Measurements from ENCODE around the gene RAD50.

The RAD50 gene

GRCh38 chr5:132663771-132664695 lies 107.3 kb downstream of the RAD50 start:
- H3K36me3 ChIP-seq (ENCODE audit: control insufficient read depth in 1 of 2, insufficient read depth in 2 of 2, low read length in 2 of 2) = no peaks in the 10 kb centered on the region
- no peak overlapping the region for H3K18ac ChIP-seq (ENCODE audit: low read length)
- H3K79me2 ChIP-seq (ENCODE audit: control insufficient read depth, insufficient read depth, low read length, poor library complexity) = no peaks in the 10 kb centered on the region
- H3K27me3 ChIP-seq (ENCODE audit: insufficient read depth, low read length) = no peaks in the 10 kb centered on the region
- H3K9me3 ChIP-seq (ENCODE audit: insufficient read depth, low read depth, low read length) = peaks cover 2% of the 10 kb centered on the region
- H2AK5ac ChIP-seq (ENCODE audit: low read length) = no peak overlapping the region
- no peaks in the 10 kb centered on the region for H3K4me1 ChIP-seq (ENCODE audit: control insufficient read depth in 1 of 2, insufficient read depth in 2 of 2, low read length in 2 of 2)
- H4K8ac ChIP-seq (ENCODE audit: low read depth, low read length) = no peak overlapping the region
- H3K27ac ChIP-seq (ENCODE audit: low read depth, low read length) = no peak overlapping the region
- H3K23ac ChIP-seq (ENCODE audit: low read length) = no peak overlapping the region
- DNase-seq = no peak
- no peak overlapping the region for H3K9ac ChIP-seq (ENCODE audit: low read length)
- no peak overlapping the region for H4K91ac ChIP-seq (ENCODE audit: low read depth, low read length)
- H3K4me2 ChIP-seq (ENCODE audit: low read length) = no peak overlapping the region
- H2AFZ ChIP-seq (ENCODE audit: insufficient read depth, low read length, poor library complexity) = no peak overlapping the region
- H4K12ac ChIP-seq (ENCODE audit: low read depth, low read length) = no peak overlapping the region
- no CpG with 5 or more reads among the region's 13 CpGs for WGBS (ENCODE audit: extremely low coverage, insufficient coverage, insufficient read length)
- no peak overlapping the region for H2BK12ac ChIP-seq (ENCODE audit: low read length)
- no peak overlapping the region for H2BK120ac ChIP-seq (ENCODE audit: insufficient read depth, low read length, poor library complexity)
- no peak overlapping the region for H3K4me3 ChIP-seq (ENCODE audit: low read depth, low read length)
- no peak overlapping the region for H2BK5ac ChIP-seq (ENCODE audit: low read depth, low read length, poor library complexity)
- H3K79me1 ChIP-seq (ENCODE audit: low read length) = no peaks in the 10 kb centered on the region
- H3K4ac ChIP-seq (ENCODE audit: low read depth, low read length) = no peak overlapping the region
- H3K14ac ChIP-seq (ENCODE audit: low read length) = no peak overlapping the region

GRCh38 chr5:132664696-132665209 lies 108.0 kb downstream of the RAD50 start:
- no peak overlapping the region for H3K18ac ChIP-seq (ENCODE audit: low read length)
- H2AFZ ChIP-seq (ENCODE audit: insufficient read depth, low read length, poor library complexity) = no peak overlapping the region

GRCh38 chr5:132665574-132666080 lies 108.8 kb downstream of the RAD50 start:
- Histone ChIP-seq H3K36me3 (ENCODE audit: control insufficient read depth in 1 of 2, insufficient read depth in 2 of 2, low read length in 2 of 2) (no peaks in the 10 kb centered on the region), H3K4me2 (ENCODE audit: low read length) (no peak overlapping the region), H2BK12ac (ENCODE audit: low read length) (no peak overlapping the region), H4K12ac (ENCODE audit: low read depth, low read length) (no peak overlapping the region), H4K8ac (ENCODE audit: low read depth, low read length) (no peak overlapping the region), H3K27ac (ENCODE audit: low read depth, low read length) (no peak overlapping the region), H2AFZ (ENCODE audit: insufficient read depth, low read length, poor library complexity) (no peak overlapping the region), H3K27me3 (ENCODE audit: insufficient read depth, low read length) (no peaks in the 10 kb centered on the region), H3K23ac (ENCODE audit: low read length) (no peak overlapping the region), H2BK120ac (ENCODE audit: insufficient read depth, low read length, poor library complexity) (no peak overlapping the region), H3K14ac (ENCODE audit: low read length) (no peak overlapping the region), H3K4ac (ENCODE audit: low read depth, low read length) (no peak overlapping the region), H3K4me3 (ENCODE audit: low read depth, low read length) (no peak overlapping the region), H4K91ac (ENCODE audit: low read depth, low read length) (no peak overlapping the region), H2AK5ac (ENCODE audit: low read length) (no peak overlapping the region), H3K9me3 (ENCODE audit: insufficient read depth, low read depth, low read length) (no peaks in the 10 kb centered on the region), H3K9ac (ENCODE audit: low read length) (no peak overlapping the region), H3K79me1 (ENCODE audit: low read length) (no peaks in the 10 kb centered on the region), H3K79me2 (ENCODE audit: control insufficient read depth, insufficient read depth, low read length, poor library complexity) (no peaks in the 10 kb centered on the region), H3K4me1 (ENCODE audit: control insufficient read depth in 1 of 2, insufficient read depth in 2 of 2, low read length in 2 of 2) (no peaks in the 10 kb centered on the region), H3K18ac (ENCODE audit: low read length) (no peak overlapping the region), H2BK5ac (ENCODE audit: low read depth, low read length, poor library complexity) (no peak overlapping the region)
- peak in 1 of 2 donors; percentile 19 for DNase-seq
- WGBS (ENCODE audit: extremely low coverage, insufficient coverage, insufficient read length) = no CpG with 5 or more reads among the region's 21 CpGs

More at GRCh38 chr5:132664696-132665209, 108.0 kb downstream of the RAD50 start:
- Histone ChIP-seq H4K12ac (ENCODE audit: low read depth, low read length) (no peak overlapping the region), H3K4ac (ENCODE audit: low read depth, low read length) (no peak overlapping the region), H2BK120ac (ENCODE audit: insufficient read depth, low read length, poor library complexity) (no peak overlapping the region), H3K79me1 (ENCODE audit: low read length) (no peaks in the 10 kb centered on the region), H3K23ac (ENCODE audit: low read length) (no peak overlapping the region), H3K27me3 (ENCODE audit: insufficient read depth, low read length) (no peaks in the 10 kb centered on the region), H2AK5ac (ENCODE audit: low read length) (no peak overlapping the region), H3K79me2 (ENCODE audit: control insufficient read depth, insufficient read depth, low read length, poor library complexity) (no peaks in the 10 kb centered on the region), H2BK12ac (ENCODE audit: low read length) (no peak overlapping the region), H3K4me2 (ENCODE audit: low read length) (no peak overlapping the region), H3K9me3 (ENCODE audit: insufficient read depth, low read depth, low read length) (no peaks in the 10 kb centered on the region), H3K14ac (ENCODE audit: low read length) (no peak overlapping the region), H4K8ac (ENCODE audit: low read depth, low read length) (no peak overlapping the region), H3K9ac (ENCODE audit: low read length) (no peak overlapping the region), H4K91ac (ENCODE audit: low read depth, low read length) (no peak overlapping the region), H3K27ac (ENCODE audit: low read depth, low read length) (no peak overlapping the region), H3K36me3 (ENCODE audit: control insufficient read depth in 1 of 2, insufficient read depth in 2 of 2, low read length in 2 of 2) (no peaks in the 10 kb centered on the region), H3K4me1 (ENCODE audit: control insufficient read depth in 1 of 2, insufficient read depth in 2 of 2, low read length in 2 of 2) (no peaks in the 10 kb centered on the region), H3K4me3 (ENCODE audit: low read depth, low read length) (no peak overlapping the region), H2BK5ac (ENCODE audit: low read depth, low read length, poor library complexity) (no peak overlapping the region)
- no peak for DNase-seq
- WGBS (ENCODE audit: extremely low coverage, insufficient coverage, insufficient read length) = no CpG with 5 or more reads among the region's 9 CpGs

- no peak overlapping the region for H3K14ac ChIP-seq (ENCODE audit: low read length)
- no peak overlapping the region for H3K4me2 ChIP-seq (ENCODE audit: low read length)
- no peak overlapping the region for H3K9ac ChIP-seq (ENCODE audit: low read length)
- H3K27ac ChIP-seq (ENCODE audit: low read depth, low read length) = no peak overlapping the region
- no peaks in the 10 kb centered on the region for H3K4me1 ChIP-seq (ENCODE audit: control insufficient read depth in 1 of 2, insufficient read depth in 2 of 2, low read length in 2 of 2)
- H3K36me3 ChIP-seq (ENCODE audit: control insufficient read depth in 1 of 2, insufficient read depth in 2 of 2, low read length in 2 of 2) = no peaks in the 10 kb centered on the region
- H3K9me3 ChIP-seq (ENCODE audit: insufficient read depth, low read depth, low read length) = no peaks in the 10 kb centered on the region
- H3K79me2 ChIP-seq (ENCODE audit: control insufficient read depth, insufficient read depth, low read length, poor library complexity) = no peaks in the 10 kb centered on the region
- H3K23ac ChIP-seq (ENCODE audit: low read length) = no peak overlapping the region
- H3K79me1 ChIP-seq (ENCODE audit: low read length) = no peaks in the 10 kb centered on the region
- no peaks in the 10 kb centered on the region for H3K27me3 ChIP-seq (ENCODE audit: insufficient read depth, low read length)
- H2AFZ ChIP-seq (ENCODE audit: insufficient read depth, low read length, poor library complexity) = no peak overlapping the region
- DNase-seq = no peak
- peak overlapping the region; percentile 6 for H3K4me3 ChIP-seq (ENCODE audit: low read depth, low read length)
- WGBS (ENCODE audit: extremely low coverage, insufficient coverage, insufficient read length) = no CpG with 5 or more reads among the region's 16 CpGs
- no peak overlapping the region for H2BK120ac ChIP-seq (ENCODE audit: insufficient read depth, low read length, poor library complexity)
- H4K8ac ChIP-seq (ENCODE audit: low read depth, low read length) = no peak overlapping the region
- H4K12ac ChIP-seq (ENCODE audit: low read depth, low read length) = no peak overlapping the region
- H4K91ac ChIP-seq (ENCODE audit: low read depth, low read length) = no peak overlapping the region
- no peak overlapping the region for H3K18ac ChIP-seq (ENCODE audit: low read length)
- no peak overlapping the region for H3K4ac ChIP-seq (ENCODE audit: low read depth, low read length)
- H2BK12ac ChIP-seq (ENCODE audit: low read length) = no peak overlapping the region
- H2AK5ac ChIP-seq (ENCODE audit: low read length) = no peak overlapping the region
- H2BK5ac ChIP-seq (ENCODE audit: low read depth, low read length, poor library complexity) = no peak overlapping the region
Measured at GRCh38 chr5:132666310-132667123, 109.7 kb downstream of the RAD50 start.
